Measurements from ENCODE around the gene GALT. TPM values are rescaled to one million over a fixed set of nuclear protein-coding genes. Genes with fewer than 3 reads are reported as not detected.

GALT gene
- total RNA-seq, 1 donor from 2014 or later: 51.5 TPM

DNA sequence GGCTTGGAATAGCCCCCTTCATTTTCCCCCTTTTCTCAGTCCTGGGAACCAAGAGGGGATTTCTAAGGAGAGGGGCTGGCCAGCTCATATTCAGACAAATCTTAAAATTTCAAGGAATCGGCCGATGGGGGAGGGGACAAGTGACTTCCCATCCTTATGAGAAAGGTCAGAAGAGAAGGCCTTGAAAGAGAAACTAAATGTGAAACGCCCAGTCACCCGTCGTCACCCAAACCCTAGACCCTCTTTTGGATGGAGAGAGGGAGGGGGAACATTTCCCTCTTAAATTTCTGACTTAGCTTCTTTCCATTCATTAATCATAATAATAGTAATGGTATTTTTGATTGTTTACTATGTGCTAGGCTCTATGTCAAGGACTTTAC, 45.5 kb downstream of the GALT start:
- DNase-seq: no peak
- Histone ChIP-seq H3K27me3 (ENCODE audit: low read depth) (no peaks in the 10 kb centered on the region), H3K9me3 (replicated peaks) (no peaks in the 10 kb centered on the region), H3K36me3 (no peaks in the 10 kb centered on the region), H3K27ac (replicated peaks) (no peak overlapping the region), H3K4me3 (no peak overlapping the region), H3K4me1 (no peaks in the 10 kb centered on the region)
- intact Hi-C loops (cut with micrococcal nuclease): no loop called here
- TF ChIP-seq CTCF (IDR thresholded peaks at IDR 0.05; ENCODE audit: borderline replicate concordance): no peak

- Histone ChIP-seq H3K27me3 (ENCODE audit: low read depth) (no peaks in the 10 kb centered on the region), H3K4me3 (no peak overlapping the region), H3K4me1 (no peaks in the 10 kb centered on the region), H3K27ac (replicated peaks) (no peak overlapping the region), H3K36me3 (no peaks in the 10 kb centered on the region), H3K9me3 (replicated peaks) (no peaks in the 10 kb centered on the region)
- no peak for TF ChIP-seq CTCF (IDR thresholded peaks at IDR 0.05; ENCODE audit: borderline replicate concordance)
- DNase-seq: no peak
- intact Hi-C loops (cut with micrococcal nuclease): no loop called here
Observed at GRCh38 chr9:34693560-34693959, 47.1 kb downstream of the GALT start.

DNA sequence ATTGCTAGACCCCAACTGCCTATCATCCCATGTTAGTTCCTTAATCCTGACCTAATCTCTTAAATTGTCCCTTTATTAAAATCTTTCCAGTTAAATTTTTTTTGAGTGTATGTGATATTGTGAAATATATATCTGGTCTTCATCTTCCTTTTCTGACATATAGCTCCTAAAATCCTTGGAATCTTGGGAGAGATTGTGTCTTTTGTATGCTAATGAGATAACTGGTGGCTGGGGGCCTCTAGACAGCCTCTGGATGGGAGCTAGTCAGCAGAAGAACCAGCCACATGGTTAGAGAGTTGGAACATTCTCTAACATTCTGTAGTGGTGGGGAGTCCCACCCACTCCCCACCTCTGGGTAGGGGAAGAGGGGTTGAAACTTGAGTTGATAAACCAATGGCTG, 48.3 kb downstream of the GALT start:
- H3K9me3 ChIP-seq (replicated peaks): no peaks in the 10 kb centered on the region
- TF ChIP-seq CTCF (IDR thresholded peaks at IDR 0.05; ENCODE audit: borderline replicate concordance): no peak
- H3K27ac ChIP-seq (replicated peaks): no peak overlapping the region
- H3K36me3 ChIP-seq: no peaks in the 10 kb centered on the region
- H3K4me1 ChIP-seq: no peaks in the 10 kb centered on the region
- H3K27me3 ChIP-seq (ENCODE audit: low read depth): no peaks in the 10 kb centered on the region
- no peak overlapping the region for H3K4me3 ChIP-seq
- no peak for DNase-seq
- intact Hi-C loops (cut with micrococcal nuclease): no loop called here

Other genes with a start within 250 kb of the GALT start
- gene FAM219A, start 188.1 kb upstream of the GALT start, total RNA-seq: 22.9 TPM
- not detected for gene DNAI1, start 187.9 kb upstream of the GALT start, total RNA-seq
- not detected for gene ENHO, start 123.7 kb upstream of the GALT start, total RNA-seq
- gene CNTFR, start 57.0 kb upstream of the GALT start, total RNA-seq: 4.6 TPM
- gene RPP25L, start 34.6 kb upstream of the GALT start, total RNA-seq: 42.8 TPM
- gene DCTN3, start 26.2 kb upstream of the GALT start, total RNA-seq: 135 TPM
- not detected for gene ARID3C, start 17.6 kb upstream of the GALT start, total RNA-seq
- gene SIGMAR1, start 8.9 kb upstream of the GALT start, total RNA-seq: 20.0 TPM
- gene IL11RA, start 5.5 kb downstream of the GALT start, total RNA-seq: 56.5 TPM
- 0.41 TPM for gene CCL27, start 16.0 kb downstream of the GALT start, total RNA-seq
- gene CCL19, start 44.6 kb downstream of the GALT start, total RNA-seq: 0.69 TPM
- 6.2 TPM for gene CCL21, start 63.5 kb downstream of the GALT start, total RNA-seq